HepG2 (cell line): ENCODE results near the gene ADARB1. TPM values are rescaled to one million over a fixed set of nuclear protein-coding genes. Genes with fewer than 3 reads are reported as not detected.

Experiments used
- ATAC-seq: fragments of 200-7000 bp; cut with Tn5 transposase; 3 replicates; pipeline ENCODE4 v1.9.1; 2020; ENCODE audit warnings: mild to moderate bottlenecking, moderate library complexity
- BruUV-seq: library from RNA; stranded (reverse); fragments of 400-500 nt; replicated peaks from 2 replicates; lab custom pipeline; 2021; lab: Mats Ljungman, UMichigan
- CTCF ChIA-PET: fragments of 300-600 bp; formaldehyde crosslinking; extraction: SDS; loops from one replicate; lab custom pipeline; 2021; ENCODE audit warnings: low total read pairs, inconsistent platforms, low intra/inter-chr PET ratio; lab: Yijun Ruan, JAX
- POLR2A ChIA-PET: fragments of 350-600 bp; sonication (Branson Sonifier 250); formaldehyde crosslinking; loops from one replicate; lab custom pipeline; 2020; ENCODE audit warnings: antibody characterized with exemption, inconsistent platforms; lab: Yijun Ruan, JAX
- DNase-seq: peaks from one replicate; pipeline ENCODE4 v3.0.0-alpha.2; 2015; ENCODE audit warnings: low spot score
- FAIRE-seq: peaks from 3 replicates; lab custom pipeline; 2011; peaks lifted over from hg19 to GRCh38; lab: Jason Lieb, UNC
- H2AFZ ChIP-seq: one replicate; pipeline ENCODE4 v1.6.1; 2011; ENCODE audit warnings: low read length, inconsistent platforms
- H3K27ac ChIP-seq: fragments of 300-600 bp; 3 replicates; pipeline ENCODE4 v1.8.0; 2011; ENCODE audit warnings: mixed run types, mild to moderate bottlenecking, mixed read lengths, low read length, inconsistent platforms; ENCODE audit not compliant: insufficient read depth; ENCODE audit errors: extremely low read length
- H3K27me3 ChIP-seq, 2 experiments: fragments of 200-600 bp in 1 of 2; 2 replicates in 1 of 2; 3 replicates in 1 of 2; pipeline versions ENCODE4 v1.6.0 to v1.8.0; 2011; ENCODE audit warnings: low read length in 2 of 2, mild to moderate bottlenecking in 2 of 2, moderate library complexity in 2 of 2, inconsistent platforms in 1 of 2; ENCODE audit not compliant: insufficient read depth in 2 of 2, control insufficient read depth in 1 of 2
- H3K36me3 ChIP-seq, 2 experiments: fragments of 200-600 bp in 1 of 2; replicated peaks in 1 of 2; 2 replicates in 1 of 2; 3 replicates in 1 of 2; pipeline versions ENCODE4 v1.5.1 to v1.8.0; 2011; ENCODE audit warnings: low read length in 2 of 2, inconsistent platforms in 1 of 2; ENCODE audit not compliant: insufficient read depth in 2 of 2, control insufficient read depth in 1 of 2
- H3K4me1 ChIP-seq: 2 replicates; pipeline ENCODE4 v1.5.1; 2012; ENCODE audit warnings: low read length, inconsistent platforms; ENCODE audit not compliant: insufficient read depth
- H3K4me2 ChIP-seq: 2 replicates; pipeline ENCODE4 v1.6.0; 2011; ENCODE audit warnings: low read depth, low read length, inconsistent platforms
- H3K4me3 ChIP-seq, 3 experiments: fragments of 200-600 bp in 1 of 3; sonication (generic), shearing (Covaris generic) in 1 of 3; replicated peaks in 1 of 3; 2 replicates each; pipeline ENCODE4 v1.5.1; 2011 to 2016; ENCODE audit warnings: low read length in 3 of 3, inconsistent platforms in 2 of 3, low read depth in 2 of 3, mild to moderate bottlenecking in 2 of 3, control low read depth in 1 of 3, mixed read lengths in 1 of 3; ENCODE audit not compliant: insufficient read depth in 1 of 3
- H3K79me2 ChIP-seq: one replicate; pipeline ENCODE4 v1.6.1; 2011; ENCODE audit warnings: low read length, inconsistent platforms; ENCODE audit not compliant: insufficient read depth
- H3K9ac ChIP-seq: 2 replicates; pipeline ENCODE4 v1.6.0; 2011; ENCODE audit warnings: mild to moderate bottlenecking, low read depth, low read length, inconsistent platforms; ENCODE audit not compliant: insufficient read depth
- H3K9me3 ChIP-seq: 2 replicates; pipeline ENCODE4 v1.5.1; 2012; ENCODE audit warnings: mild to moderate bottlenecking, low read length
- H4K20me1 ChIP-seq: 2 replicates; pipeline ENCODE4 v1.6.0; 2011; ENCODE audit warnings: inconsistent platforms, mild to moderate bottlenecking, low read length, moderate library complexity; ENCODE audit not compliant: insufficient read depth
- CENPT ChIP-seq: sonication (generic); formaldehyde crosslinking; IDR thresholded peaks from 2 replicates; pipeline ENCODE4 v1.8.0; 2022; ENCODE audit warnings: low read depth, mild to moderate bottlenecking, moderate library complexity, missing genetic modification reagents
- ELF3 ChIP-seq: IDR thresholded peaks from 2 replicates; pipeline ENCODE4 v1.6.1; 2016; ENCODE audit warnings: missing genetic modification reagents, missing compliant biosample characterization
- ISL2 ChIP-seq: sonication (generic); formaldehyde crosslinking; IDR thresholded peaks from 2 replicates; pipeline ENCODE4 v1.5.0; 2020; ENCODE audit warnings: missing genetic modification reagents
- JDP2 ChIP-seq: sonication (generic); formaldehyde crosslinking; IDR thresholded peaks from 2 replicates; pipeline ENCODE4 v1.8.1; 2022; ENCODE audit warnings: missing genetic modification reagents, borderline replicate concordance
- MAF1 ChIP-seq: sonication (generic); formaldehyde crosslinking; IDR thresholded peaks from 2 replicates; pipeline ENCODE4 v1.5.0; 2020; ENCODE audit warnings: missing genetic modification reagents, borderline replicate concordance
- MTA3 ChIP-seq: sonication (generic); formaldehyde crosslinking; IDR thresholded peaks from 2 replicates; pipeline ENCODE4 v1.4.0; 2020; ENCODE audit warnings: missing genetic modification reagents
- POLR2AphosphoS5 ChIP-seq: IDR thresholded peaks from 2 replicates; pipeline ENCODE4 v1.6.1; 2012; ENCODE audit warnings: low read depth, low read length
- SYNCRIP ChIP-seq: fragments of 200-400 bp; formaldehyde crosslinking; IDR thresholded peaks from 2 replicates; pipeline ENCODE4 v1.6.1; 2018; ENCODE audit warnings: mild to moderate bottlenecking, low read depth, low read length; ENCODE audit not compliant: insufficient read depth
- U2AF1 ChIP-seq: fragments of 200-400 bp; formaldehyde crosslinking; optimal IDR thresholded peaks from 2 replicates; pipeline ENCODE3; 2017; ENCODE audit warnings: mild to moderate bottlenecking, low read depth, low read length
- ZNF570 ChIP-seq: sonication (generic); formaldehyde crosslinking; IDR thresholded peaks from 2 replicates; pipeline ENCODE4 v1.4.0; 2020; ENCODE audit warnings: mild to moderate bottlenecking, missing genetic modification reagents, borderline replicate concordance
- ZNF616 ChIP-seq: sonication (generic); formaldehyde crosslinking; IDR thresholded peaks from 2 replicates; pipeline ENCODE4 v1.5.0; 2020; ENCODE audit warnings: low read depth, mild to moderate bottlenecking, missing genetic modification reagents
- ZNF619 ChIP-seq: sonication (generic); formaldehyde crosslinking; IDR thresholded peaks from 2 replicates; pipeline ENCODE4 v1.4.0; 2020; ENCODE audit warnings: mild to moderate bottlenecking, missing genetic modification reagents
- ZNF747 ChIP-seq: sonication (generic); formaldehyde crosslinking; IDR thresholded peaks from 2 replicates; pipeline ENCODE4 v1.8.1; 2023; ENCODE audit warnings: missing genetic modification reagents, mild to moderate bottlenecking, borderline replicate concordance
- WGBS: methylation state at CpG from one replicate; pipeline ENCODE4 v1.1.6; 2017; ENCODE audit warnings: low lambda C conversion rate; 5-methylcytosine and 5-hydroxymethylcytosine counted together
- in situ Hi-C: cut with HindIII; loops from 2 replicates; pipeline ENCODE4 v1.10.0; 2017; ENCODE audit warnings: low pct_unique_long_range_greater_than_20kb; ENCODE audit not compliant: extremely low pct_ligation_motif_present
- intact Hi-C: fragments of 100-400 bp; cut with micrococcal nuclease; formaldehyde crosslinking; loops from one replicate; pipeline ENCODE4 v1.10.0; 2022; ENCODE audit not compliant: unreplicated experiment
- polyA plus RNA-seq, 8 experiments: library from polyadenylated mRNA; depleted of rRNA in 3 of 8; stranded (reverse) in 7 of 8; unstranded in 1 of 8; fragments of >200 nt; fragmentation: Illumina TruSeq in 4 of 8; extraction: Trizol in 4 of 8; gene quantifications; 2 replicates each; pipeline versions ENCODE4 v1.2.1 to v1.2.3, GENCODE V29; 2011 to 2016; ENCODE audit warnings: low read depth in 4 of 8, missing spikeins in 1 of 8, mixed read lengths in 1 of 8; ENCODE audit not compliant: insufficient read depth in 1 of 8
- total RNA-seq, 5 experiments: library from RNA; depleted of rRNA; stranded (reverse); fragments of >200 nt; fragmentation: Illumina TruSeq; extraction: Trizol; gene quantifications; 2 replicates each; pipeline ENCODE4 v1.2.3, GENCODE V29; 2016; ENCODE audit warnings: low read depth in 1 of 5
- TF ChIP-seq, protein P1 (sequence below): sonication (generic); formaldehyde crosslinking; IDR thresholded peaks from 2 replicates; pipeline ENCODE4 v1.4.0; 2020; ENCODE audit warnings: missing genetic modification reagents, borderline replicate concordance
- TF ChIP-seq, protein P2 (sequence below): sonication (generic); IDR thresholded peaks from 2 replicates; pipeline ENCODE4 v1.6.1; 2016; ENCODE audit warnings: low read depth, borderline replicate concordance

ADARB1 gene
- total and polyA plus RNA-seq, 2 of the 13 experiments (the other 11 are each of a cell fraction or from before 2014, with no cell fraction given): 6.6 to 10.0 TPM

DNA sequence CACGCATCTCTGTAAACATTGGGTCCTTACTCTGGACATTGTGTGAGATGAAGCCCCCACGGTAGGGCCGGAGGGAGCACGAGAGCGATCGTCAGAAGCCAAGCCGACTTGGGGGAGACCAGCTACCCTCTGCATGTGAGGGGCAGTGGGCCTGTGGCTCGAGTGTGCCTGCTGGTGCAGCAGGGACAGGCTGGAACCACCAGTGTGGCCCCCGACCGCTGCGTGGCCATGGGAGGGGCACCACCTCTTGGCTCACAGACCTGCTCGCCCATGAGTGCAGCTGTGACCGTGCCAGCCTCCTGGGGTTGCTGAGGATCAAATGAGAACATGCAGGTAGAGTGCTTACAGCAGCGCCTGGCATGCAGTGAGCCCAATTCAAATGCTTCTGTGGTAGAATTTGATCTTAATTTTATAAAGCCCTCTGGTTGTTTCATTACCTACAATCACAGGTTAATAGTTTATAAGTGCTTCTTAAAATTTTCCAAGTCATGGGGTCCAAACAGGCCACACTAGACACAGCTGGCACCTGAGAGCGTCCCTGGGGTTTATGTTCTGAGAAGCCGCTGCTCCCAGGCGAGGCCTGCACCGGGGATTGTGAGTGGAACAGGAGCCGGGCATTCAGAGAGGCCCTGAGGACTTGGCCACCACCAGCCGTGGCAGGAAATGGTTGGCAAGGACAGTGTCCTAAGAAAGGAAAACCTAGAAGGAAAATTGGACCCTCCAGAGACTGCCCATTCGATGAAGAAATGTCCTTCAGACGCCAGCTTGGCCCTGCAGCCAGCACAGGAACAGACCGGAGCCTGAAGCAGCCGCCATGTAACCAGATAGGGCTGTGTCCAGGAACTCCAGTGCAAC lies 22.6 kb upstream of the ADARB1 start:
- Histone ChIP-seq H3K79me2 (no peaks in the 10 kb centered on the region), H3K36me3 (no peaks in the 10 kb centered on the region), H2AFZ (no peak overlapping the region), H3K4me2 (no peak overlapping the region), H3K4me1 (peaks cover 32% of the 10 kb centered on the region), H3K9ac (no peak overlapping the region), H3K4me3 (no peak overlapping the region), H3K27ac (no peak overlapping the region), H3K9me3 (peaks cover 12% of the 10 kb centered on the region), H3K27me3 (peaks cover 7 to 51% of the 10 kb centered on the region in 2 experiments; a peak in 3 of 5 replicates), H4K20me1 (no peaks in the 10 kb centered on the region)
- CTCF ChIA-PET: no interaction called here
- BruUV-seq: no TSS peak
- intact Hi-C loops (no loop called here), in situ Hi-C loops (no loop called here)
- no peak for TF ChIP-seq MAF1
- TF ChIP-seq ELF3 (CRISPR knock-in tag): no peak
- TF ChIP-seq MTA3: no peak
- no peak for TF ChIP-seq ZNF570 (CRISPR knock-in tag)
- no peak for TF ChIP-seq U2AF1
- no peak for TF ChIP-seq ZNF747 (CRISPR knock-in tag)
- DNase-seq: no peak
- POLR2A ChIA-PET: no interaction called here
- WGBS: 57% methylated on average over 19 of the region's 24 CpGs
- no peak for FAIRE-seq
- ATAC-seq: no peak

DNA sequence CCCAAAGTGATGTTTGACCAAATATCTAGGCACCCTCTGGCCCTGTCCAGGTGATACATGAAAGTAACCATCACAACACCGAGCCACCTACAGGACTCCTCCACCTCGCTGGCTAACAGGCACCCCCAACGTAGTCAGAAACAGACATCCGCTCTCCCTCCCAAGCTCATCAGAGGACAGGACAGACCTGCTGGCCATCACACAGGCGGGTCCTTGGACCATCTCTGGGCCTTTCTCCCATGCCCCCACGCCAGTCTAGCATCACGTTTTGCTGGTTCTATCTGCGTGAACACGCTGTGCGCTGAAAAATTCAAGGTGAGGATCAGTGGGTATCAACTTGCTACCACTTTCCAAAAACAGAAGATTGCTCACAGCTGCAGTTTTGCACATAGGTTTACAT lies 21.4 kb upstream of the ADARB1 start:
- CTCF ChIA-PET: no interaction called here
- DNase-seq (no peak), FAIRE-seq (no peak)
- TF ChIP-seq, protein P1, sequence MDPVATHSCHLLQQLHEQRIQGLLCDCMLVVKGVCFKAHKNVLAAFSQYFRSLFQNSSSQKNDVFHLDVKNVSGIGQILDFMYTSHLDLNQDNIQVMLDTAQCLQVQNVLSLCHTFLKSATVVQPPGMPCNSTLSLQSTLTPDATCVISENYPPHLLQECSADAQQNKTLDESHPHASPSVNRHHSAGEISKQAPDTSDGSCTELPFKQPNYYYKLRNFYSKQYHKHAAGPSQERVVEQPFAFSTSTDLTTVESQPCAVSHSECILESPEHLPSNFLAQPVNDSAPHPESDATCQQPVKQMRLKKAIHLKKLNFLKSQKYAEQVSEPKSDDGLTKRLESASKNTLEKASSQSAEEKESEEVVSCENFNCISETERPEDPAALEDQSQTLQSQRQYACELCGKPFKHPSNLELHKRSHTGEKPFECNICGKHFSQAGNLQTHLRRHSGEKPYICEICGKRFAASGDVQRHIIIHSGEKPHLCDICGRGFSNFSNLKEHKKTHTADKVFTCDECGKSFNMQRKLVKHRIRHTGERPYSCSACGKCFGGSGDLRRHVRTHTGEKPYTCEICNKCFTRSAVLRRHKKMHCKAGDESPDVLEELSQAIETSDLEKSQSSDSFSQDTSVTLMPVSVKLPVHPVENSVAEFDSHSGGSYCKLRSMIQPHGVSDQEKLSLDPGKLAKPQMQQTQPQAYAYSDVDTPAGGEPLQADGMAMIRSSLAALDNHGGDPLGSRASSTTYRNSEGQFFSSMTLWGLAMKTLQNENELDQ (CRISPR knock-in tag): no peak
- TF ChIP-seq CENPT (CRISPR knock-in tag) (no peak), SYNCRIP (no peak), ZNF619 (CRISPR knock-in tag) (no peak), JDP2 (CRISPR knock-in tag) (no peak), ZNF616 (CRISPR knock-in tag) (no peak), POLR2AphosphoS5 (no peak), ISL2 (CRISPR knock-in tag) (no peak)
- TF ChIP-seq, protein P2, sequence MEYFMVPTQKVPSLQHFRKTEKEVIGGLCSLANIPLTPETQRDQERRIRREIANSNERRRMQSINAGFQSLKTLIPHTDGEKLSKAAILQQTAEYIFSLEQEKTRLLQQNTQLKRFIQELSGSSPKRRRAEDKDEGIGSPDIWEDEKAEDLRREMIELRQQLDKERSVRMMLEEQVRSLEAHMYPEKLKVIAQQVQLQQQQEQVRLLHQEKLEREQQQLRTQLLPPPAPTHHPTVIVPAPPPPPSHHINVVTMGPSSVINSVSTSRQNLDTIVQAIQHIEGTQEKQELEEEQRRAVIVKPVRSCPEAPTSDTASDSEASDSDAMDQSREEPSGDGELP: no peak

More for the DNA sequence above, 21.4 kb upstream of the ADARB1 start:
- 42% methylated on average over 7 of the region's 10 CpGs for WGBS
- H3K79me2 ChIP-seq: no peaks in the 10 kb centered on the region
- no peak for ATAC-seq
- H3K9me3 ChIP-seq: peaks cover under 1% of the 10 kb centered on the region; the same call in 1 of the 2 replicates
- in situ Hi-C loops (no loop called here), intact Hi-C loops (no loop called here)
- no peaks in the 10 kb centered on the region for H4K20me1 ChIP-seq
- no peak overlapping the region for H2AFZ ChIP-seq
- H3K4me3 ChIP-seq: no peak overlapping the region
- no peaks in the 10 kb centered on the region for H3K36me3 ChIP-seq
- H3K9ac ChIP-seq: no peak overlapping the region
- POLR2A ChIA-PET: interaction anchor here (2.5 kb wide), 1 partner anchor 40 kb away, joined by 9 read pairs; no protein-coding TSS in a partner anchor
- peaks cover 7 to 54% of the 10 kb centered on the region in 2 experiments; a peak in 3 of 5 replicates for H3K27me3 ChIP-seq
- no peak overlapping the region for H3K27ac ChIP-seq
- no TSS peak for BruUV-seq
- H3K4me1 ChIP-seq: peaks cover 32% of the 10 kb centered on the region
- no peak overlapping the region for H3K4me2 ChIP-seq
